Measurements from ENCODE around the gene TRRAP.

Gene TRRAP

GRCh38 chr7:99006739-99007424 is 128.6 kb downstream of the TRRAP start:
- no peak for DNase-seq (ENCODE audit: low read depth)

DNA sequence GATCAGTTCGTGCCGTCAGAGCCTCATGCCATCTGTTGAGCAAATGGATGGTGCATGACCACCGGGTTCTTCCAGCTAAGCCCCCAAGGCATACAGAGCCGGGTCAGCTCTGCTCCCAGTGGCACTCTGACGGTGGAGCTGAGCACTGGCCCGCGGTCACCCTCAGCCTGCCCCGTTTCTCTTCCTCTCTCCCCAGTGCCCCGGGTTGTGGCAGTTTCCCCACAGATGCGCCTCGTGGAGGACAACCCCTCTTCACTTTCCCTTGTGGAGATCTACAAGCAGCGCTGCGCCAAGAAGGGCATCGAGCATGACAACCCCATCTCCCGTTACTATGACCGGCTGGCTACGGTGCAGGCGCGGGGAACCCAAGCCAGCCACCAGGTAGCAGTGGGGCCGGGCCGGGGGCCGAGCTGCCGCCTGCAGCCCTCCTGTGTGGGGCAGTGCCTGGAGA is 129.9 kb downstream of the TRRAP start:
- DNase-seq (ENCODE audit: low read depth) = no peak

DNA sequence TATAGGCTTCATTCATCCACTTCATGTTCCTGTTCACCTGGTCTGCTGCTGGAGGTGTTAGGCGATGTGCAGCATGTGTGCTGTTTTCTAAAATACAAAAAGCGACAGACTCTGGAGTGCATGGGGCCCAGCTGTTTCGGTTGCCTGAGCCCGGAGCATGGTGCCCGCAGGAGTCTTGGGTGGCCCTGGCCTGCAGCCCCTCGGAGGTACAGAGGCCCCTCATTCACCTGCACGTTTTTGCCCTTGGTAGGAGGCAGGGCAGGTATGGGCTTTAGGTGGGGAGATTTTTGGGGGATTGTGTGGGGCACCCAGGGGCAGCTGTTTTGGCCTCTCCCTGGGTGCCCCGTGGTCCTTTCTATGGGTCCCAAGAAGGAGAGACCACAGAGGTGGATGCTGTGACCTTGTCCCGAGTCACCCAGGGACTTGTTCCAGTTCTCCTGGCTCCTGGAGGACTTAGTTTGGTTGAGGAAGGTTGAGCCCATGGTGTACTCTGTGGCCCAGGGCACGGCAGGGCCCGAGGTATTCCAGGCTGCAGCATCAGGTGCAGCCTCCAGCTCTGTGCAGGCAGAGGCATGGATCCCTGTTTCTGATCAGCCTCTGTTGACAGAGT is 130.7 kb downstream of the TRRAP start:
- DNase-seq (ENCODE audit: low read depth) = no peak

DNA sequence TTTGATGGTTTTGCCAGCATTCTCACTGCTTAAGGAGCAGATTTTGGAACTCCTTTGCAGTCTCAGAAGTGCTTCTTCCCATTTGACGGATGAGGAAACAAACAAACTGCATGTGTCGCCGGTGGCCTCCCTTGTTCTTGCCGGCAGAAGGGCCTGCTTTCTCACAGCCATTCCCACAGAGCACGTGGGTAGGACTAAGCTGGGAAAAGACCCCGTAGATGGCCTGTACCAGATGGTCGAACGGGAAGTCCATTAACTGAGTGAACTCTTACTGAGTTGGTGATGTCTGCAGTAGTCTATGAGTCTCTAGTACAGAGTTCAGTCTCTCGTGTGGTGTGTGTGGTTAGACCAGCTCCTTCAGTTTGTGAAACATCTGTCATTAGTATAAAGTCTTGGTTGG is 131.9 kb downstream of the TRRAP start:
- no peak for DNase-seq (ENCODE audit: low read depth)

DNA sequence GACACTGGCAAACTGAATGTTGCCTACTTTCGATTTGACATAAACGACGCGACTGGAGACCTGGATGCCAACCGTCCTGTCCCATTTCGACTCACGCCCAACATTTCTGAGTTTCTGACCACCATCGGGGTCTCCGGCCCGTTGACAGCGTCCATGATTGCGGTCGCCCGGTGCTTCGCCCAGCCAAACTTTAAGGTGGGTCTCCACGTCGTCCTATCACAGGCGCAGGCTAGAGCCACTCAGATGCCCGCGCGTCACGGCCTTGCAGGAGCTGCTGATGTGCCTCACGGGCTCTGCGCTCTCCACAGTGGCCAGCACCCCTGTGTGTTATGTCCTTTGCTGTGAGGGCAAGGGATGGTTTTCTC is 133.0 kb downstream of the TRRAP start:
- DNase-seq (ENCODE audit: low read depth) = no peak

DNA sequence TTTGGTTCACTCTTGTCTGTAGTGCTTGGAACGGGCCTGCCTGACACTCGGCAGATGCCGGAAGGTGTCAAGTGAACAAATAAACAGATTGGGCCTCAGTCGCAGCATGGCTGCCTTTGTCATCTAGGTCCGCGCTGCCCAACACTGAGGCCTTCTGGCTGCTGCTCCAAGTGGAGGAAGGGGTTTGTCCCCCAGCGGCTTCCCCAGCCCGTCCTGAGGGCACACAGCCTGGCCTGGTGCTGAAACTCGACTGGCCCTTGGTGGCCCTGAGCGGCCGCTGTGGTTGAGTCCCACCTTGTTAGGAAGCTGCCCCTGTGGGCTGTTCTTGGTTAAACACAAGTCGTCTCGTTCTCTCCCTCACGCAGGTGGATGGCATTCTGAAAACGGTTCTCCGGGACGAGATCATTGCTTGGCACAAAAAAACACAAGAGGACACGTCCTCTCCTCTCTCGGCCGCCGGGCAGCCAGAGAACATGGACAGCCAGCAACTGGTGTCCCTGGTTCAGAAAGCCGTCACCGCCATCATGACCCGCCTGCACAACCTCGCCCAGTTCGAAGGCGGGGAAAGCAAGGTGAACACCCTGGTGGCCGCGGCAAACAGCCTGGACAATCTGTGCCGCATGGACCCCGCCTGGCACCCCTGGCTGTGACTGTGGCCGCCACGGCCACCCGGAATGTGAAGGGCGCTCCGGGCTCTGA is 133.5 kb downstream of the TRRAP start:
- DNase-seq (ENCODE audit: low read depth) = no peak

GRCh38 chr7:99012722-99013121 is 134.4 kb downstream of the TRRAP start:
- DNase-seq (ENCODE audit: low read depth) = no peak

DNA sequence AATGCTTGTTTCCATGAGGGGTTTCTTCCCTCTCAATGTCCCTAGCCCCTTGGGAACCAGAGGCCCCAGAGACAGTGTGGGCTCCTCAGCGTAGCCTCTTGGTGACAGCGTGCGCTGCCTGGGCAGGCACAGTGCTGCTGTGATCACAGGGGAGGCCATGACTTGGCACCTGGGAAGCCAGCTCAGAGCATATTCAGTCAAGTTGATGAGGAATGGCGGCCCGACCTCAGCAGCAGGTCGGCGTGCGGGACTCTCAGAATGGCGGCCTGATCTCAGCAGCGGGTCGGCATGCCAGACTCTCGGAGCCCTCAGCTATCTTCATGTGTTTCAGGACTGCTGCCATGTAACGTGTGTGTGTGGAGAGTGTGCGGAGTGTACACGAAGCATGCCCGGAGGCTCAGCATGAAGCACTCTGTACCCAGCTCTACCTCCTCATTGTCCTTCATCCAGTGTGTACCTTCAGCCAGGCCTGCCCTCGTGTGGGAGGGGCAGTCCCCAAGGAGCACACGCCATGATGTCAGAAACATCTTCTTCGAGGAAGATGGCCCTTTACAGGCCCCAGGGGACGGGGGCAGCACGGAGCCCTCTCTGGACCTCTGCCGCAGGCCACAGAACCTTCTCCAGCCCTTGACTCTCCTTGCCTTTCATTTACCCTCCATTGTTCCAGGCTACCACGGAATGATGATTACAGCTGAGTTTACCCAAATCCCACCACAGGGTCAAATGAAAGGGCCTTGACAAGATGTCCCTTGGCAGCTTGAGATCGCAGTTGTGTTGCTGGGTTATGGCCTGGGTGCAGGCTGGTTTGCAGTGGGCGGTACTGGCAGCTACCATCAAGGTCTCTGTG is 135.2 kb downstream of the TRRAP start:
- DNase-seq (ENCODE audit: low read depth) = no peak

GRCh38 chr7:99014113-99014985 is 136.0 kb downstream of the TRRAP start:
- DNase-seq (ENCODE audit: low read depth) = no peak

DNA sequence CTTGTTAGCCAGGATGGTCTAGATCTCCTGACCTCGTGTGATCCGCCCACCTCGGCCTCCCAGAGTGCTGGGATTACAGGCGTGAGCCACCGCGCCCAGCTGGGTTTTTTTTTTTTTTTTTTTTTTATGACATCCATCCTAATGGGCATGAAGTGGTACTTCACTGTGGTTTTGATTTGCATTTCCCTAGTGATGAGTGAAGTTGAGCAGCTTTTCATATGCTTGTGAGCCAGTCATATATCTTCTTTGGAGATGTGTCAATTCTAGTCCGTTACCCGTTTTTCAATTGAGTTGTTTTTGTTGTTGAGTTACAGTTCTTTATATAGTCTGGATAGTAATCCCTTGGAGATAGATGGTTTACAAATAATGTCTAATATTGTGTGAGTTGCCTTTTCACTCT is 137.9 kb downstream of the TRRAP start:
- no peak for DNase-seq (ENCODE audit: low read depth)

GRCh38 chr7:99019523-99020412 is 141.4 kb downstream of the TRRAP start:
- DNase-seq (ENCODE audit: low read depth) = no peak

DNA sequence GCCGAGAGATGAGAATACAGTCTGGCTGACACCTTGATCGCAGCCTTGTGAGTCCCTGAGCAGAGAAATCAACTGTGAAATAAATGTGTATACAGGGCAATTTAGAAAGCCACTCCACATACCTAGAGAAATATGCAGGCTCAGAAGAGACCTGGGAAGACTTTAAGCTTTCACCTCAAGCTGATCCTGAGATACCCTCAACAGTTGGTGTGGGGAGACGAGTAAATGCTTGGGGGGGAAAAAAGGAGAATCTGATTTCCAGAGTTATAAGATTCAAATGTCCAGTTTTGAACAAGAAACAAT is 142.0 kb downstream of the TRRAP start:
- no peak for DNase-seq (ENCODE audit: low read depth)

- no peak for DNase-seq (ENCODE audit: low read depth)
Measured at GRCh38 chr7:99021941-99022560, 143.7 kb downstream of the TRRAP start.

DNA sequence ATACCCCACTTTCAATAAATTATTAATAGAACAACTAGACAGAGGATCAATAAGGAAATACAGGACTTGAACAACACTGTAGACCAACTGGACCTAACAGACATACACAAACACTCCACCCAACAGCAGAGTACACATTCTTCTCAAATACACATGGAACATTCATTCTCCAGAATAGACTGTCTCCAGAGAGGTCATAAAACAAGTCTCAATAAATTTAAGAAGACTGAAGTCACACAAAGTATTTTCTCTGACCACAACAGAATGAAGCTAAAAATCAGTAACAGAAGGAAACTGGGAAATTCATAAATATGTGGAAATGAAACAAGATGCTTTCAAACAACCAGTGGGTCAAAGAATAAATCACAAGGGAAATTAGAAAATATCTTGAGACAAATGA is 145.7 kb downstream of the TRRAP start:
- no peak for DNase-seq (ENCODE audit: low read depth)

DNA sequence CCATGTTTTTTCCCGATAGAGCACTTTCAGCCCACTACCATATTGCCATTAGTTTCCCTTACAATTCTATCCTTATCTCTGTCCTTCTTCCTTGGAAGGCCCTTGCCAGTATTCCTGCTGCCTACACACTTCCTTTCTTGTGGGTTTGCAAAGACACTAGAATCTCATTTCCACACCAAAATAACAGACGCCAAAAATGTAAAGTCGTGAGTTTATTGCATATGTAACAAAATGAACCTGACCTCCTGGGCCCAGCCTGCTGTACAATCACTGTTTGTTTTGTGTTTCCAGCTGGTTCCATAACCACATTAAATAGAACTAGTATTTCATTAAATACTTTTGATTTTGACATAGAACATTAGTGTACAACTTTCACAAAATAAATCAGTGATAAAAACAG is 148.9 kb downstream of the TRRAP start:
- no peak for DNase-seq (ENCODE audit: low read depth)

DNA sequence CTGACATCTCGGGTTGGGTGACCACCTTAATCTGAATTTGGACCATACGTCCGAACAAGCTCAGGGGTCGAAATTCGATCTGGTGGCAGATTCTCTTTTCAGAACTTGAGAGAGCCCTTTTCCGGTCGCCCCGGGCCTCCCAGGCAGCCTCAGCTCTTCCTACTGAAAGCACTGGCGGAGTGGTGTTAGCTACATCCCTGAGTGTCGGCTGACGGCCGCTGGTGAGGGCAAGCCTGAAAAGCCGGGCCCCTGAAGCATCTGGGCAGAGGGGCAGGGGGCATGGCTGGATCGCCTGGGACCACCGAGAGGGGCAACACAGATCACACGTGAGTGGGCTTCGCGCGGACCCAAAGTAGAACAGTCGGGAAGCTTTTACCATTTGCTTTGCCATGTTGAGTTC is 149.5 kb downstream of the TRRAP start:
- DNase-seq (ENCODE audit: low read depth) = no peak

DNA sequence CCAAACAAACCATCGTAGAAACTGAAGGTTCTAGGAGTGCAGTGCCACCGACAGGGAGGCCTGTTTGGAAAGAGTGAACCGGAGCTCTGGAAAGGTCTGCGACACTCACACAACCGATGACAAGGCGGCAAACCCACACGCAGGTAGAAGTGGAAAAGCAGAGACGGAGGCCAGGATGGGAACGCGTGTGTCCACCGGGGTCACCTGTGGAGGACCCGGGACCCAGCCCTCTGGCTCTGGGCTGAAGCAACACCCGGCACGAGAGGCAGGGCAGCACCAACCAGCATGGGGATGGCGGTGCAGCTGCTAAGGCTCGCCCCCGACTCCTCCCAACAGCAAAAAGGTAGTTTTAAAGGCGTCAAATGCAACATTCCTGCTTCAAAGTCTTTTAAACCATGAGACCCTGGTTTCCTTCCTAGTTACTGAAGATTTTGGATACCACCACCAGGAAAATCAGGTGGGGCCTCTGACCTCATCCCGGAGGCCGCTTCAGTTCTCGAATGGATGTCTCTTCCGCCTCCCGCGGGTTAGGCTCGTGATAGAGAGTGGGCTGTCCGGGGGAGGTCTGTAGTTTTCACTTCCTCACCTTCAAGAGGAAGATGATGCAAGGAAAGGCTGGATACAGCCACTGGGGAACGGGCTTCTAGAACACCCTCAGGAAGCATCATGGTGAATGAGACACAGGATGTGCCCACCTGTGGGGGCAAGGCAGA is 150.1 kb downstream of the TRRAP start:
- DNase-seq (ENCODE audit: low read depth) = no peak

DNA sequence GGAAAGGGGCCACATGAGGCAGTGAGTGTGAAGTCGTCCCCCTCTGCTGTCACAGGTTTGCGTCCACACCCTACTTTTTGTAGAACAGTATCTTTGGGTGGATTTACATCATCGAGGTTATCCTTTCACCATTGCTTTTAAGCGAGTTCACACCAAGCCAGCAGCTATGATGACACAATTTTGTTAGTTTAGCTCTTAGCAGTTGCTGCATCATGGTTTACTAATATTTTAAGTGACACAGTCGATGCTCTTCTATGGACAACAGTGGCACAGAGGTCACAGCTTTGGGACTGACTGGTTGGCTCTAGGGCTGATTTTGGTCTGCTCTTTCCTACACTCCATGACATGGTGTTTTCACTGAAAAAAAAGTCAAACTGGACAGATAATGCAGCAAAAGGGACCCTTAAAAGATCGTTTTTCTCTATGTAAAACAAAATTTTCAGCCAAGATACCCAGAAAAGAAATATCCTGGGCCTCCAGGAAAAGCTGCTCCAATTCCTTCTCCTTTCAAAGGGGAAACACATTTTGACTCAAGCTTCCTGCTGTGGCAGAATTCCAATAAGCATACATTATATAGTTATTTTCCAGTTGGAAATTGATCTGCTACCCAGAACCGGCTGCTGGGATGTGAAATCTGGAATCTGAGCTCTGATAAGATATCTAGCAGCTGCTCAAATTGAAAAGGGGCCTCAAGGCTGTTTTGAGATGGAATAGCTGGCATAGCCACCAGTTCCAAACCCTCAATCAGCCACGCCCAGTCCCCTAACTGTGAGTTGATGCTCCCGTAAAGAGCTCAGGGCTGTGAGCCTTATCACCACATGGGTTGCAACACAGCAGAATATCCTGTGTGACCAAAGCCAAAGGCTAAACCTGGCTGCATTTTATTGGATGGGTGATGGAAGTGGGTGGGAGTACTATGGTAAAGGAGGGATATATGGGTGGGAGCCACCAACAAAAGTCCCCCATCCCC is 151.4 kb downstream of the TRRAP start:
- no peak for DNase-seq (ENCODE audit: low read depth)

Data from T-helper 22 cell (primary cell).